Measurements from ENCODE around the gene PIK3CD. TPM values are rescaled to one million over a fixed set of nuclear protein-coding genes. Genes with fewer than 3 reads are reported as not detected.

Gene PIK3CD
- total RNA-seq, 1 experiment from 2014 or later: 4.5 TPM

DNA sequence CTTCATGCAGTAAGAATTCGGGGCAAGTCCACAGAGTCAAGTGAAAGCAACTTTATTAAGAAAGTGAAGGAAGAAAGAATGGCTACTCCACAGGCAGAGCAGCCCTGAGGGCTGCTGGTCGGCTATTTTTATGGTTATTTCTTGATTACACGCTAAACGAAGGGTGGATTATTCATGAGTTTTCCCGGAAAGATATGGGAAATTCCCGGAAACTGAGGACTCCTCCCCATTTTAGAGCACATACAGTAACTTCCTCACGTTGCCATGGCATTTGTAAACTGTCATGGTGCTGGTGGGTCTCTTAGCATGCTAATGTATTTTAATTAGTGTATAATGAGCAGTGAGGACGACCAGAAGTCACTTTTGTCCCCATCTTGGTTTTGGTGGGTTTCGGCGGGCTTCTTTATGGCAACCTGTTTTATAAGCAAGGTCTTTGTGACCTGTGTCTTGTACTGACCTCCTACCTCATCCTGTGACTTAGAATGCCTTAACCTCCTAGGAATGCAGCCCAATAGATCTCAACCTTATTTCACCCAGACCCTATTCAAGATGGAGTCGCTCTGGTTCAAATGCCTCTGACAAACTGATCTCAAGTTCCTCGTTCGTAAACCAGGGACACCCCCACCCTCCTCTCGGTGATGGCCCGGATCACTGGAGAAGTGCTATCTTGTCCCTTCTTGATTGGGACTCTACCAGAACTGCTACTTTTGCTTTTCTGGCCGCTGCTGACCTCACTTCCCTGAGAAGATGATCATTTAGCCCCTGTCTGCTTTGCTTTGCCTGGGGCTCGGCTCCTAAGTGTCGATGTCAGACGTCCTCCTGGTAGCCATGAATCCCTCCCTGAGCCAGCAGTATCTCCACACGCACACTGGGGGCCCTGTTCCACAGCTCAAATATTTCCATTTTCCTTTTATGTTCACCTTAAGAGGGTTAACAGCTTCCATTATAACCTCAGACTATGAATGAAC lies 123.5 kb downstream of the PIK3CD start:
- no peak for TF ChIP-seq EZH2 (IDR thresholded peaks at IDR 0.05; ENCODE audit: low read length, unreplicated experiment)
- no peak for TF ChIP-seq CTCF (conservative IDR thresholded peaks at IDR 0.05; ENCODE audit: low read depth, low read length)
- TF ChIP-seq EZH2phosphoT487 (IDR thresholded peaks at IDR 0.05; ENCODE audit: borderline replicate concordance, low read length): no peak
- H3K9me2 ChIP-seq (replicated peaks; ENCODE audit: low read length): no peaks in the 10 kb centered on the region
- ATAC-seq (no peak), DNase-seq (no peak)
- no peaks in the 10 kb centered on the region for H3K4me1 ChIP-seq (ENCODE audit: insufficient read depth, low read length)
- CTCF ChIA-PET: no interaction called here
- H3K36me3 ChIP-seq (ENCODE audit: low read depth, low read length): peaks cover 8% of the 10 kb centered on the region; the same call in 1 of the 2 replicates
- H3K4me2 ChIP-seq (ENCODE audit: low read length): no peak overlapping the region
- POLR2A ChIA-PET (ENCODE audit: unreplicated experiment): no interaction called here
- H4K20me1 ChIP-seq (ENCODE audit: low read length): no peaks in the 10 kb centered on the region
- no peak overlapping the region for H2AFZ ChIP-seq (ENCODE audit: low read length)
- no peaks in the 10 kb centered on the region for H3K27me3 ChIP-seq (ENCODE audit: low read length)
- H3K9me3 ChIP-seq (ENCODE audit: low read length): no peaks in the 10 kb centered on the region
- peaks cover 51% of the 10 kb centered on the region for H3K79me2 ChIP-seq (ENCODE audit: low read length)
- no peaks in the 10 kb centered on the region for H3F3A ChIP-seq (ENCODE audit: low read length, unreplicated experiment)
- H3K27ac ChIP-seq (ENCODE audit: low read length): no peak overlapping the region
- no TSS peak for BruUV-seq (replicated peaks)
- no peak overlapping the region for H3K9ac ChIP-seq (ENCODE audit: low read length)
- intact Hi-C loops (cut with micrococcal nuclease): no loop called here
- H3K4me3 ChIP-seq (ENCODE audit: low read length): no peak overlapping the region

- H3K27me3 ChIP-seq (ENCODE audit: low read length): no peaks in the 10 kb centered on the region
- no peak overlapping the region for H3K9ac ChIP-seq (ENCODE audit: low read length)
- ChIA-PET CTCF (no interaction called here), POLR2A (ENCODE audit: unreplicated experiment) (no interaction called here)
- no peak for TF ChIP-seq EZH2 (IDR thresholded peaks at IDR 0.05; ENCODE audit: low read length, unreplicated experiment)
- no peak for TF ChIP-seq CTCF (conservative IDR thresholded peaks at IDR 0.05; ENCODE audit: low read depth, low read length)
- TF ChIP-seq EZH2phosphoT487 (IDR thresholded peaks at IDR 0.05; ENCODE audit: borderline replicate concordance, low read length): no peak
- no peak overlapping the region for H3K4me3 ChIP-seq (ENCODE audit: low read length)
- intact Hi-C loops (cut with micrococcal nuclease): no loop called here
- ATAC-seq (no peak), DNase-seq (no peak)
- H3K9me3 ChIP-seq (ENCODE audit: low read length): no peaks in the 10 kb centered on the region
- BruUV-seq (replicated peaks): no TSS peak
- peaks cover 67% of the 10 kb centered on the region for H3K79me2 ChIP-seq (ENCODE audit: low read length)
- no peaks in the 10 kb centered on the region for H4K20me1 ChIP-seq (ENCODE audit: low read length)
- H3F3A ChIP-seq (ENCODE audit: low read length, unreplicated experiment): no peaks in the 10 kb centered on the region
- H3K9me2 ChIP-seq (replicated peaks; ENCODE audit: low read length): no peaks in the 10 kb centered on the region
- H3K4me2 ChIP-seq (ENCODE audit: low read length): no peak overlapping the region
- no peak overlapping the region for H3K27ac ChIP-seq (ENCODE audit: low read length)
- H2AFZ ChIP-seq (ENCODE audit: low read length): no peak overlapping the region
- H3K36me3 ChIP-seq (ENCODE audit: low read depth, low read length): peaks cover 8% of the 10 kb centered on the region; the same call in 1 of the 2 replicates
- peaks cover 1% of the 10 kb centered on the region for H3K4me1 ChIP-seq (ENCODE audit: insufficient read depth, low read length)
Observed at GRCh38 chr1:9776685-9777084, 125.2 kb downstream of the PIK3CD start.

Other genes with a start within 250 kb of the PIK3CD start
- 11.8 and 14.5 TPM in 2 replicates for gene SLC25A33, start 112.3 kb upstream of the PIK3CD start, total RNA-seq (2014; rRNA removed)
- 13.8 and 18.4 TPM in 2 replicates for gene TMEM201, start 62.8 kb upstream of the PIK3CD start, total RNA-seq (2014; rRNA removed)
- 98.3 and 117 TPM in 2 replicates for gene CLSTN1, start 172.2 kb downstream of the PIK3CD start, total RNA-seq (2014; rRNA removed)